ENCODE data around the gene SLC4A2. TPM values are rescaled to one million over a fixed set of nuclear protein-coding genes. Genes with fewer than 3 reads are reported as not detected.

Gene SLC4A2
- total RNA-seq, 2 donors from 2014 or later = 50.1 to 147 TPM

GRCh38 chr7:151076863-151077704 is 17.7 kb downstream of the SLC4A2 start:
- H3K36me3 ChIP-seq (replicated peaks in 1 of 2; ENCODE audit: insufficient read depth in 1 of 2, low read depth in 2 of 2) = peaks cover 16 to 20% of the 10 kb centered on the region in 2 donors
- no peaks in the 10 kb centered on the region for H3K27me3 ChIP-seq
- H3K4me1 ChIP-seq = peaks cover 44% of the 10 kb centered on the region
- TF ChIP-seq CTCF (IDR thresholded peaks at IDR 0.05) (peak in 4 of 7 experiments; percentile 8 to 14 (median 12)), POLR2A (IDR thresholded peaks at IDR 0.05) (no peak)
- 59 to 62% methylated on average over 17 to 24 of the region's 33 CpGs for WGBS, 2 donors
- peak overlapping the region in 1 of 4 donors; percentile 15 for H3K27ac ChIP-seq
- intact Hi-C loops (cut with DNase I) = no loop called here
- peak in 1 of 4 donors; percentile 37 for DNase-seq
- no peaks in the 10 kb centered on the region for H3K9me3 ChIP-seq
- ATAC-seq = no peak
- H3K4me3 ChIP-seq = no peak overlapping the region

GRCh38 chr7:151077705-151078232 is 18.4 kb downstream of the SLC4A2 start:
- DNase-seq (peak in 1 of 4 donors; percentile 58), ATAC-seq (no peak)
- Histone ChIP-seq H3K27ac (peak overlapping the region in 1 of 4 donors; percentile 15), H3K36me3 (replicated peaks in 1 of 2; ENCODE audit: insufficient read depth in 1 of 2, low read depth in 2 of 2) (peaks cover 16 to 17% of the 10 kb centered on the region in 2 donors), H3K4me3 (no peak overlapping the region), H3K27me3 (no peaks in the 10 kb centered on the region), H3K9me3 (no peaks in the 10 kb centered on the region), H3K4me1 (peaks cover 50% of the 10 kb centered on the region)
- WGBS, 2 donors = 57 to 66% methylated on average over 8 to 9 of the region's 10 CpGs
- TF ChIP-seq POLR2A (IDR thresholded peaks at IDR 0.05) = no peak
- TF ChIP-seq CTCF (IDR thresholded peaks at IDR 0.05) = no peak
- intact Hi-C loops (cut with DNase I) = no loop called here

- Histone ChIP-seq H3K36me3 (replicated peaks in 1 of 2; ENCODE audit: insufficient read depth in 1 of 2, low read depth in 2 of 2) (peaks cover 15 to 16% of the 10 kb centered on the region in 2 donors), H3K27me3 (no peaks in the 10 kb centered on the region), H3K4me3 (no peak overlapping the region), H3K27ac (peak overlapping the region in 2 of 4 donors; percentile 3 to 15), H3K4me1 (peaks cover 52% of the 10 kb centered on the region), H3K9me3 (no peaks in the 10 kb centered on the region)
- DNase-seq (no peak), ATAC-seq (no peak)
- 44 to 53% methylated on average over 16 to 22 of the region's 22 CpGs for WGBS, 2 donors
- intact Hi-C loops (cut with DNase I) = no loop called here
- TF ChIP-seq CTCF (IDR thresholded peaks at IDR 0.05) (no peak), POLR2A (IDR thresholded peaks at IDR 0.05) (no peak)
These were observed 19.0 kb downstream of the SLC4A2 start for GRCh38 chr7:151078233-151079040.

- DNase-seq (no peak), ATAC-seq (no peak)
- Histone ChIP-seq H3K36me3 (replicated peaks in 1 of 2; ENCODE audit: insufficient read depth in 1 of 2, low read depth in 2 of 2) (peaks cover 8 to 9% of the 10 kb centered on the region in 2 donors), H3K4me1 (peaks cover 61% of the 10 kb centered on the region), H3K27ac (no peak overlapping the region), H3K4me3 (peak overlapping the region in 1 of 2 donors; percentile 79), H3K9me3 (no peaks in the 10 kb centered on the region), H3K27me3 (no peaks in the 10 kb centered on the region)
- 58 to 68% methylated on average over 13 to 27 of the region's 27 CpGs for WGBS, 2 donors
- intact Hi-C loops (cut with DNase I) = no loop called here
- TF ChIP-seq CTCF (IDR thresholded peaks at IDR 0.05) = no peak
- TF ChIP-seq POLR2A (IDR thresholded peaks at IDR 0.05) = no peak
These were observed 20.0 kb downstream of the SLC4A2 start for GRCh38 chr7:151079199-151079910.
